HUES48 (cell line): ENCODE measurements around the gene TIPRL.

ENCODE experiments used
- H3K27ac ChIP-seq: one replicate; pipeline ENCODE4 v1.7.0; 2013; ENCODE audit warnings: low read depth, low read length, inconsistent platforms
- H3K27me3 ChIP-seq: 2 replicates; pipeline ENCODE4 v1.6.1; 2013; ENCODE audit warnings: mild to moderate bottlenecking, low read length; ENCODE audit not compliant: control insufficient read depth, insufficient read depth
- H3K36me3 ChIP-seq: 2 replicates; pipeline ENCODE4 v1.6.1; 2013; ENCODE audit warnings: low read length; ENCODE audit not compliant: control insufficient read depth, insufficient read depth
- H3K4me1 ChIP-seq: 2 replicates; pipeline ENCODE4 v1.6.1; 2013; ENCODE audit warnings: mild to moderate bottlenecking, low read length; ENCODE audit not compliant: control insufficient read depth, insufficient read depth
- H3K4me3 ChIP-seq: 2 replicates; pipeline ENCODE4 v1.5.1; 2013; ENCODE audit warnings: mild to moderate bottlenecking, low read depth, low read length
- H3K9ac ChIP-seq: 2 replicates; pipeline ENCODE4 v1.6.1; 2013; ENCODE audit warnings: mild to moderate bottlenecking, low read depth, low read length, moderate library complexity
- H3K9me3 ChIP-seq: 2 replicates; pipeline ENCODE4 v1.6.1; 2013; ENCODE audit warnings: low read length; ENCODE audit not compliant: control insufficient read depth, insufficient read depth

Gene TIPRL

DNA sequence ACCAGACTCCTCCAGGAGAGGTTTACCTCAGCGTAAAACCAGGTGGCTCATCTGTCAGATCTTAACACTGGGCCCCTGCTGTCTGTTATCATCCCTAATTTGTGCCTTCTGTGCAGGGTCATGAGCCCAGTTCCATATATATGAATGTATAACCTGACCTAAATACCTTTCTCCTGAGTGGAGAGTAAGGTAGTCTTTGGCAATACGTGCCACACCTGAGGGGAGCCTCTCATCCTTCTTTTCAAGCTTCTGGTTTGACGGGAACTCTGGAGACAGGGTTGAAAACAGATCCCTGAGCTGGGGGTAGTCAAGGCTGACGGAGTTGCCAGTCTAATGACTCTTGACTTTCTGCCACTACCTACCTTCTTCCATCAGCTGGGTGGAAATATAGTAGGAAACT, 51.1 kb downstream of the TIPRL start:
- Histone ChIP-seq H3K4me1 (0 out of 2 replicates have a peak, but pooled peaks cover 7% of the 10 kb centered on the region), H3K36me3 (peaks cover 26% of the 10 kb centered on the region), H3K27me3 (peaks cover 2% of the 10 kb centered on the region; the same call in 1 of the 2 replicates), H3K9me3 (no peaks in the 10 kb centered on the region), H3K9ac (no peak overlapping the region), H3K4me3 (no peak overlapping the region), H3K27ac (no peak overlapping the region)

DNA sequence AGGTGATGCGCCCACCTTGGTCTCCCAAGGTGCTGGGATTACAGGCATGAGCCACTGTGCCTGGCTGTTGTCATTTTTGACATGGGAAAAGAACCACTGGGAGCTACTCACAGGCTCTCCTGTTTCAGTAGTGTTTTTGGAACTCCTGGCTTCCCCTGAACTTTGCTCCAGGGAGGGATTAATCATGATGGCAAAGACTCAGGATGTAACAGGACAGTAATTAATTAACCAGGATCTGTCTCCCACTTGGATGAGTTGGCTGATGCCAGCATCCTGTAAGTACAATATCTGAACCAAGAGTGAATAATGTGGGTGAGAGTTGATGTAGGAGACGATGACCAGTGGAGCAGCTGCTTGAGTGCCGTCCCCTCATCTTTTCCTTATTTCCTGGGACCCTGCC, 51.9 kb downstream of the TIPRL start:
- Histone ChIP-seq H3K27ac (no peak overlapping the region), H3K27me3 (no peaks in the 10 kb centered on the region), H3K4me1 (0 out of 2 replicates have a peak, but pooled peaks cover 4% of the 10 kb centered on the region), H3K36me3 (peaks cover 30% of the 10 kb centered on the region), H3K9ac (no peak overlapping the region), H3K9me3 (no peaks in the 10 kb centered on the region), H3K4me3 (no peak overlapping the region)

DNA sequence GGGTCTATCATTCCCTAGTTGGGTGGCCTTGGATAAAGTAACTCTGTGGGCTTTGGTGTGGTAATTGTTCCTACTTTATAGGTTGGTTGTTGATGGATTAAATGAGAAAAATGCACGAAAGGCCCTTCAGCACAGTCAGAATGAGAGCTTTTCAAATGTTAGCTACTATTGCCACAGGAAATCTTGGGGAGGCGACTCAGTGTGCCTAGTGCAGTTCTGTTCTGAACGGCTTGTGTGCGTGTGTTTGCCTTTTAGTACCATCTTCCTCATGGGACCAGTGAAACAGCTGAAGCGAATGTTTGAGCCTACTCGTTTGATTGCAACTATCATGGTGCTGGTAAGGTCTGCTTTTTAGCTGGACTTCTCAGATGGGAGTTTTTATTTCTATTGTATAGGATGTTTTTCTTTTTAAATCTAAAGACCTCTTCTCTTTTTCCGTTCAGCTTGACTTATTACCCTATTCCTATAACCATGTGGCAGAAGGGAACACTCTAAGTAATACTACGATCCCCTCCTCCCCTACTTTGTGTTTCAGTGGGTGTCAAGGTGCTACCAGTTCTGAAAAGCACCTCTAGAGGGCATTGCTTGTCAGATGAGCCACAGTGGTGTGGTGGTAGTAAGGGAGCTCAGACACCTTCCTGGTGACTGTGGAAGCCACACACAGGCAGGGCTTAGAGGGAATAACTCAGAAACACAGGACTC, 56.2 kb downstream of the TIPRL start:
- H3K4me3 ChIP-seq, result no peak overlapping the region
- peaks cover 60% of the 10 kb centered on the region for H3K36me3 ChIP-seq
- no peaks in the 10 kb centered on the region for H3K4me1 ChIP-seq
- no peak overlapping the region for H3K27ac ChIP-seq
- no peaks in the 10 kb centered on the region for H3K27me3 ChIP-seq
- no peaks in the 10 kb centered on the region for H3K9me3 ChIP-seq
- no peak overlapping the region for H3K9ac ChIP-seq

DNA sequence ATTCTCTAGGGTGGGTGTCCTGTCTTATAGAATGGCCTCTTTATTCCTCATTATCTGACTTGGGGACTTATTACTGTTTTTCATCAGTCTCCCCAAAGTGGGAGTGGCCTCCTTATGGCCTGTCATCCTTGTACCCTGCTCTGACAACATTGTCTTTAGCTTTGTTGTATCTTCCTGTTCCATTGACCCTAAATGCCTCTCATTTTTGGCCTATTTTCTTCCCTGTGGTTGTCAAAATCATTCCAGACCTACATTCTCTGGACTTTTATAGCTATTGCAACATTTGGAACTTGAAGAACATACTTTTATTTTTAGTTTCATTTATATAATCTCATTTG, 56.8 kb downstream of the TIPRL start:
- Histone ChIP-seq H3K9me3 (no peaks in the 10 kb centered on the region), H3K9ac (no peak overlapping the region), H3K27me3 (no peaks in the 10 kb centered on the region), H3K4me1 (no peaks in the 10 kb centered on the region), H3K4me3 (no peak overlapping the region), H3K36me3 (peaks cover 60% of the 10 kb centered on the region), H3K27ac (no peak overlapping the region)

- Histone ChIP-seq H3K27ac (no peak overlapping the region), H3K27me3 (no peaks in the 10 kb centered on the region), H3K36me3 (peaks cover 60% of the 10 kb centered on the region), H3K9me3 (no peaks in the 10 kb centered on the region), H3K9ac (no peak overlapping the region), H3K4me3 (no peak overlapping the region), H3K4me1 (no peaks in the 10 kb centered on the region)
These were observed 57.2 kb downstream of the TIPRL start for GRCh38 chr1:168235937-168236336.

DNA sequence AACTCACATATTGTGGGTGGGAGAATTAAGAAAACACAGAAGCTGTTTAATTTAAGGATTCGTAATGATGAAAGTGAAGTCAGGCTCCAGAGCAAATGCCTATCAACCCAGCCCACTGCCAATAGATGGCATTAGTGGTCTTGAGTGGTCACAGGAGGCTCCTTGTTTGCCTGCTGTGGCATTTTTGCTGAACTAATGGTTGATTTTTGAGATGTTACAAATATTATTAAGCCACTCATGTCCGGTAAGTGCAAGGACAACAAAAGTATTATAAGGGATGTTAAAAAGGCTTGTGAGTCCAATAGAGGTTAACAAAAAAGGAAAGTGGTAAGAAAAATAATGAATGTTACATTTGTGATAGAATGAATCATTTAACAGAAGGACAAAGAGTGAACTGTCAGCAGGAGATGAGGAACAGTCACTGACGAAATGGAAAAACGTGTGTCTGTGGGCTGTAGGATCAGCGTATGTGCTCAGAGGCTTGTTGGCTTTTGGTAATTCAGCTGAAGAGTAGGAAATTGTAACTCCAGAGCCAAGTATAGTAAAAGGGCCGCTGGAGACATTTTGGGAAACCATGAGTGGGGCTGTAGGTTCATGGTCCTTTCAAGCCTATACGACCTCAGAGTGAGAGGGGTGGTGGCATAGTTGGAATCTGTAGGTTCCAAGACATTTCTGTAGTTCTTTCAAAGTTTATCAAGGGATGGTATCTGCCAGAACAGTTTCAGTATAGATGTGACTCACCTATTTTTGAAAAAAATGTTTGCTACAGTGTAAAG, 58.3 kb downstream of the TIPRL start:
- Histone ChIP-seq H3K36me3 (peaks cover 59% of the 10 kb centered on the region), H3K4me3 (no peak overlapping the region), H3K4me1 (no peaks in the 10 kb centered on the region), H3K9ac (no peak overlapping the region), H3K9me3 (no peaks in the 10 kb centered on the region), H3K27ac (no peak overlapping the region), H3K27me3 (no peaks in the 10 kb centered on the region)

DNA sequence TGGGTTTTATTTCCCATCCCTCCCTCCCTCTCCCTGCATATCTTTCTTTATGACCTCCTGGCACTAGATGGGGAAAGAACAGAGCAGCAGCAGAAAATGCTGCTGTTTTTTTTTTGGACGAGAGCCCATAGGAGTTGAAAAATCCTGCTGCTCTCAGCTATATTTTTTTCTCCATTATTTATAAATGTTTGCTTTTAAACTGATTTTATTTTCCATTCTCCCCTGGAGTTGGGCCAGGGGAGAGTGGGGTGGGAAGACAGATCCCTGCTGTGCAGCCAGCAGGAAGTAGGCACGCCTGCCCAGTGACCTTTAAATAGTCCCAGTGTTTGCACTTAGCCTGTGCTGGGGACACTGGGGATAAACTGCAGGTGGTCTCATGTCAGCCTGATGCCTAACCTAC, 64.4 kb downstream of the TIPRL start:
- no peaks in the 10 kb centered on the region; the same call in 1 of the 2 replicates for H3K4me1 ChIP-seq
- no peak overlapping the region for H3K4me3 ChIP-seq
- H3K36me3 ChIP-seq, result peaks cover 47% of the 10 kb centered on the region
- no peak overlapping the region for H3K27ac ChIP-seq
- no peak overlapping the region for H3K9ac ChIP-seq
- no peaks in the 10 kb centered on the region for H3K9me3 ChIP-seq
- H3K27me3 ChIP-seq, result no peaks in the 10 kb centered on the region

DNA sequence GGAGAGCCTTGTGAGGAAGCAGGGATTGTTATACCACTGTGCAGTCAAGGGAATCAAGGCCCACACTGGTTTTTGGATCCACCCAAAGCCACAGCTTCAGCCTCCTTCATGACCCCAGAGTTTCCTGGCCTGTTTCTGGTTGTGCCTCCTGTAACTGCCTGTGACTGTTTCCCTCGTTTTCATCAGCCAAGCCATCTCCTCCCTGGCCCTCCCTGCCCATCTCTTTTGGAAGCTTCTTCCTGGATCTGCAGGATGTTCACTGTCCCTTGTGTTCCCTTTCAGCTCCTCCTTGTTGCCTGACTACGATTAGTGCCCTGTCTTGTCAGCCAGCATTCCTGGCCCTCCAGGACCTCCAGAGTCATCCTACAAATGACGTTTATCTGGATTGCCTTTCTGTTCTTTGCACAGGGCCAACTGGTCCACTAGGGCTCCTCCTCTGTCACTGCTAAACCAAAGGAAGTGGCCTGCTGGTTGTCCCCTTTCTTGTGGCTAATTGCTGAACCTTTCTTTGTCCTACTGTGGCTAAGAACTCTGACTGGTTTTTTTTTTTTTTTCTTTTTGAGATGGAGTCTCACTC, 65.0 kb downstream of the TIPRL start:
- Histone ChIP-seq H3K36me3 (peaks cover 45% of the 10 kb centered on the region), H3K4me1 (no peaks in the 10 kb centered on the region; the same call in 1 of the 2 replicates), H3K27ac (no peak overlapping the region), H3K4me3 (no peak overlapping the region), H3K9ac (no peak overlapping the region), H3K27me3 (no peaks in the 10 kb centered on the region), H3K9me3 (no peaks in the 10 kb centered on the region)

- no peak overlapping the region for H3K4me3 ChIP-seq
- H3K27me3 ChIP-seq, result no peaks in the 10 kb centered on the region
- H3K9ac ChIP-seq, result no peak overlapping the region
- no peak overlapping the region for H3K27ac ChIP-seq
- H3K4me1 ChIP-seq, result peaks cover 2% of the 10 kb centered on the region; the same call in 1 of the 2 replicates
- H3K9me3 ChIP-seq, result no peaks in the 10 kb centered on the region
- H3K36me3 ChIP-seq, result peaks cover 44% of the 10 kb centered on the region
These were observed 66.3 kb downstream of the TIPRL start for GRCh38 chr1:168245042-168245441.

DNA sequence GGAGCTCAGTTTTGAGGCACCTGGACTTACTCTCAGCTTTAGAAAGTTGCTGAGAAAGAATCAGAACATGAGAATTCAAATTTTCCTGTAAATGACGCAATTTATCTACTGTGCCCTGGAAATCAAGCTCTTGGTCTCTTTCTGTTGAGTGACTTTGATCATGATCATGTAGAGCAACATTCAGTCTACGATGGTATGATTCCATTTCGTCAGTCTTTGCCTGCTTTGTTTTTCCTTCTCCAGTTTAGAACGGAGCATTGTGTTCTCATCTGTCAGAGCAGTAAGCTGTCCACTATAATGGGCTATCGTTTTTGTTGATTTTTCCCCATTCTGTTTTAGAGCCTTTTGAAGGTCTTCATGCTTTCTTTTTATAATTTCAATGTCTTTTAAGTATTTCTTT, 67.7 kb downstream of the TIPRL start:
- peaks cover 47% of the 10 kb centered on the region for H3K36me3 ChIP-seq

More for the DNA sequence above, 67.7 kb downstream of the TIPRL start:
- Histone ChIP-seq H3K4me1 (peaks cover 5% of the 10 kb centered on the region; the same call in 1 of the 2 replicates), H3K4me3 (no peak overlapping the region), H3K9ac (no peak overlapping the region), H3K27me3 (no peaks in the 10 kb centered on the region), H3K27ac (no peak overlapping the region), H3K9me3 (no peaks in the 10 kb centered on the region)
